H1 (cell line): ENCODE measurements around the gene PRODH2. TPM values are rescaled to one million over a fixed set of nuclear protein-coding genes. Genes with fewer than 3 reads are reported as not detected.

Experiments
- JUN ChIP-seq: IDR thresholded peaks from 2 replicates; pipeline ENCODE4 v1.6.1; 2011; ENCODE audit warnings: low read depth, mild to moderate bottlenecking, improper control_type of control experiment, low read length
- polyA plus RNA-seq, 7 experiments: library from polyadenylated mRNA; depleted of rRNA in 3 of 7; stranded (reverse) in 5 of 7; unstranded in 2 of 7; fragments of >200 nt in 5 of 7; fragments of 200-250 nt in 2 of 7; gene quantifications; 1 replicate in 5 of 7; 2 replicates in 1 of 7; 4 replicates in 1 of 7; pipeline versions ENCODE4 v1.2.1 to v1.2.3, GENCODE V29; 2011 to 2013; ENCODE audit warnings: missing spikeins in 2 of 7, mixed read lengths in 2 of 7
- total RNA-seq: library from RNA; stranded (reverse); fragmentation: NEBNext Ultra II Directional; extraction: Animal tissue kit (Norgen Biotek cat#: 25700); gene quantifications from 2 replicates; pipeline ENCODE4 v1.2.1, GENCODE V29; 2021

The PRODH2 gene
- total and polyA plus RNA-seq, 2 of the 8 experiments (the other 6 are each of a cell fraction or from before 2014, with no cell fraction given) = not detected

DNA sequence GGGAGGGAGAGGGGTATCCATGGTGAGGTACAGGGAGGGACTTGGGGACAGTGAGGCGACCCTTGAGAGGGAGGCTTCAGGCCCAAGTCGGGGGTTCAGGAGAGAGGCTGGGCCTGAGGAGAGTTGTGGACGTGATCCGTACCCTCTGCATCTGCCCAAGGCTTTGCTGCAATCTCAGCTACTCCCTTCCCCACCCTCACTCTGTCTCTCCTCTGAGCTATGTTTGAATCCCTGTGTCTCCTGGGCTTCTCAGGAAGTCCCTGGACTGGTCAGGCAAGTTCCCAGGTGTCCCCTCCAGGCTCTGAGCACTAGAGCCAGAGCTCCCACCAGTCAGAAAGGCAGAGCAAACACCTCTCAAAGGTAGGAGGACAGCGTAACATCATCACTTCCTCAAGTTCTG, 62.5 kb downstream of the PRODH2 start (continued):
- no peak for TF ChIP-seq JUN

Other genes starting within 250 kb of the PRODH2 start
- gene ATP4A, start 249.2 kb downstream of the PRODH2 start, total RNA-seq = 0.31 and 0.50 TPM in 2 replicates
- 1.2 and 1.4 TPM in 2 replicates for gene ATP4A, start 249.2 kb downstream of the PRODH2 start, polyA plus RNA-seq (2011; rRNA removed)
- gene PMIS2, start 226.7 kb downstream of the PRODH2 start, total RNA-seq = not detected in 2 replicates
- 0.25 TPM in 1 of 2 replicates, not detected in the other for gene PMIS2, start 226.7 kb downstream of the PRODH2 start, polyA plus RNA-seq (2011; rRNA removed)
- 18.9 and 25.7 TPM in 2 replicates for gene HAUS5, start 200.1 kb downstream of the PRODH2 start, total RNA-seq
- 13.8 and 20.1 TPM in 2 replicates for gene HAUS5, start 200.1 kb downstream of the PRODH2 start, polyA plus RNA-seq (2011; rRNA removed)
- 80.8 and 83.3 TPM in 2 replicates for gene RBM42, start 183.8 kb downstream of the PRODH2 start, total RNA-seq
- gene RBM42, start 183.8 kb downstream of the PRODH2 start, polyA plus RNA-seq (2011; rRNA removed) = 59.8 and 83.6 TPM in 2 replicates
- gene ETV2, start 171.1 kb downstream of the PRODH2 start, total RNA-seq = 0.88 and 1.8 TPM in 2 replicates
- gene ETV2, start 171.1 kb downstream of the PRODH2 start, polyA plus RNA-seq (2011; rRNA removed) = 1.3 and 2.3 TPM in 2 replicates
- 436 and 437 TPM in 2 replicates for gene COX6B1, start 164.5 kb downstream of the PRODH2 start, total RNA-seq
- gene COX6B1, start 164.5 kb downstream of the PRODH2 start, polyA plus RNA-seq (2011; rRNA removed) = 884 and 1,052 TPM in 2 replicates
- gene UPK1A, start 146.3 kb downstream of the PRODH2 start, total RNA-seq = 0.56 and 0.61 TPM in 2 replicates
- gene UPK1A, start 146.3 kb downstream of the PRODH2 start, polyA plus RNA-seq (2011; rRNA removed) = 9.8 and 9.9 TPM in 2 replicates
- gene ZBTB32, start 108.3 kb downstream of the PRODH2 start, total RNA-seq = 0.42 and 0.50 TPM in 2 replicates
- gene ZBTB32, start 108.3 kb downstream of the PRODH2 start, polyA plus RNA-seq (2011; rRNA removed) = 0.11 and 0.17 TPM in 2 replicates
- gene KMT2B, start 94.8 kb downstream of the PRODH2 start, total RNA-seq = 38.6 and 41.5 TPM in 2 replicates
- gene KMT2B, start 94.8 kb downstream of the PRODH2 start, polyA plus RNA-seq (2011; rRNA removed) = 26.7 and 42.2 TPM in 2 replicates
- 8.4 and 12.2 TPM in 2 replicates for gene IGFLR1, start 70.4 kb downstream of the PRODH2 start, total RNA-seq
- gene IGFLR1, start 70.4 kb downstream of the PRODH2 start, polyA plus RNA-seq (2011; rRNA removed) = 28.9 and 40.3 TPM in 2 replicates
- gene U2AF1L4, start 67.4 kb downstream of the PRODH2 start, total RNA-seq = 15.1 and 18.5 TPM in 2 replicates
- gene U2AF1L4, start 67.4 kb downstream of the PRODH2 start, polyA plus RNA-seq (2011; rRNA removed) = 32.7 TPM in 2 replicates
- gene PSENEN, start 67.2 kb downstream of the PRODH2 start, total RNA-seq = 75.3 and 80.2 TPM in 2 replicates
- 66.7 and 73.9 TPM in 2 replicates for gene PSENEN, start 67.2 kb downstream of the PRODH2 start, polyA plus RNA-seq (2011; rRNA removed)
- gene LIN37, start 64.3 kb downstream of the PRODH2 start, total RNA-seq = 2.9 and 3.8 TPM in 2 replicates
- 8.5 and 9.8 TPM in 2 replicates for gene LIN37, start 64.3 kb downstream of the PRODH2 start, polyA plus RNA-seq (2011; rRNA removed)
- 0.44 TPM in 1 of 2 replicates, not detected in the other for gene HSPB6, start 55.8 kb downstream of the PRODH2 start, total RNA-seq
- 0.91 and 1.6 TPM in 2 replicates for gene HSPB6, start 55.8 kb downstream of the PRODH2 start, polyA plus RNA-seq (2011; rRNA removed)
- 20.8 and 28.9 TPM in 2 replicates for gene PROSER3, start 54.7 kb downstream of the PRODH2 start, total RNA-seq
- 17.8 and 27.8 TPM in 2 replicates for gene PROSER3, start 54.7 kb downstream of the PRODH2 start, polyA plus RNA-seq (2011; rRNA removed)
- 25.0 and 25.2 TPM in 2 replicates for gene ARHGAP33, start 37.3 kb downstream of the PRODH2 start, total RNA-seq
- gene ARHGAP33, start 37.3 kb downstream of the PRODH2 start, polyA plus RNA-seq (2011; rRNA removed) = 6.5 and 11.2 TPM in 2 replicates
- 0.40 and 1.4 TPM in 2 replicates for gene NPHS1, start 39.7 kb upstream of the PRODH2 start, total RNA-seq
- gene NPHS1, start 39.7 kb upstream of the PRODH2 start, polyA plus RNA-seq (2011; rRNA removed) = 1.3 and 1.9 TPM in 2 replicates
- 4.6 TPM in 2 replicates for gene KIRREL2, start 44.1 kb upstream of the PRODH2 start, total RNA-seq
- 2.4 and 3.3 TPM in 2 replicates for gene KIRREL2, start 44.1 kb upstream of the PRODH2 start, polyA plus RNA-seq (2011; rRNA removed)
- gene APLP1, start 55.7 kb upstream of the PRODH2 start, total RNA-seq = 22.0 and 22.2 TPM in 2 replicates
- gene APLP1, start 55.7 kb upstream of the PRODH2 start, polyA plus RNA-seq (2011; rRNA removed) = 19.9 and 32.4 TPM in 2 replicates
- 12.0 and 13.2 TPM in 2 replicates for gene NFKBID, start 87.7 kb upstream of the PRODH2 start, total RNA-seq
- 10.0 and 22.1 TPM in 2 replicates for gene NFKBID, start 87.7 kb upstream of the PRODH2 start, polyA plus RNA-seq (2011; rRNA removed)
- gene HCST, start 89.7 kb upstream of the PRODH2 start, total RNA-seq = 1.1 TPM in 1 of 2 replicates, not detected in the other
- gene HCST, start 89.7 kb upstream of the PRODH2 start, polyA plus RNA-seq (2011; rRNA removed) = 2.8 and 3.0 TPM in 2 replicates
- not detected in 2 replicates for gene TYROBP, start 95.5 kb upstream of the PRODH2 start, total RNA-seq
- 0.18 and 0.19 TPM in 2 replicates for gene TYROBP, start 95.5 kb upstream of the PRODH2 start, polyA plus RNA-seq (2011; rRNA removed)
- 15.2 and 16.8 TPM in 2 replicates for gene LRFN3, start 123.5 kb upstream of the PRODH2 start, total RNA-seq
- gene LRFN3, start 123.5 kb upstream of the PRODH2 start, polyA plus RNA-seq (2011; rRNA removed) = 4.6 and 8.0 TPM in 2 replicates
- 16.0 and 16.8 TPM in 2 replicates for gene SDHAF1, start 182.3 kb upstream of the PRODH2 start, total RNA-seq
- gene SDHAF1, start 182.3 kb upstream of the PRODH2 start, polyA plus RNA-seq (2011; rRNA removed) = 21.3 and 27.7 TPM in 2 replicates
- 20.8 and 21.8 TPM in 2 replicates for gene SYNE4, start 196.0 kb upstream of the PRODH2 start, total RNA-seq
- gene SYNE4, start 196.0 kb upstream of the PRODH2 start, polyA plus RNA-seq (2011; rRNA removed) = 22.6 and 29.1 TPM in 2 replicates
- gene ALKBH6, start 201.4 kb upstream of the PRODH2 start, total RNA-seq = 19.2 and 24.8 TPM in 2 replicates
- 33.3 and 51.2 TPM in 2 replicates for gene ALKBH6, start 201.4 kb upstream of the PRODH2 start, polyA plus RNA-seq (2011; rRNA removed)
- 21.7 and 33.7 TPM in 2 replicates for gene CLIP3, start 220.0 kb upstream of the PRODH2 start, total RNA-seq
- 5.9 and 12.0 TPM in 2 replicates for gene CLIP3, start 220.0 kb upstream of the PRODH2 start, polyA plus RNA-seq (2011; rRNA removed)
- gene THAP8, start 241.4 kb upstream of the PRODH2 start, total RNA-seq = 6.0 and 6.4 TPM in 2 replicates
- 11.1 and 14.8 TPM in 2 replicates for gene THAP8, start 241.4 kb upstream of the PRODH2 start, polyA plus RNA-seq (2011; rRNA removed)
- 39.5 and 39.8 TPM in 2 replicates for gene WDR62, start 242.1 kb upstream of the PRODH2 start, total RNA-seq
- gene WDR62, start 242.1 kb upstream of the PRODH2 start, polyA plus RNA-seq (2011; rRNA removed) = 28.2 and 39.9 TPM in 2 replicates